HEK293 (cell line): ENCODE measurements around the gene STAB2.
A peak's percentile ranks its signal among the peaks of the same experiment; 100 is the strongest.

Source experiments
- GLI2 ChIP-seq: fragments of 450-650 bp; formaldehyde crosslinking; IDR thresholded peaks from 2 replicates; pipeline ENCODE4; 2017; ENCODE audit warnings: missing biosample characterization, missing genetic modification characterization, low read depth, borderline replicate concordance
- GLIS1 ChIP-seq: fragments of 450-650 bp; formaldehyde crosslinking; IDR thresholded peaks from 2 replicates; pipeline ENCODE4 v1.5.1; 2016; ENCODE audit warnings: missing biosample characterization, missing genetic modification characterization
- MZF1 ChIP-seq: fragments of 450-650 bp; formaldehyde crosslinking; IDR thresholded peaks from 2 replicates; pipeline ENCODE4 v1.5.1; 2017; ENCODE audit warnings: missing biosample characterization, missing genetic modification characterization, borderline replicate concordance
- RBAK ChIP-seq: fragments of 450-650 bp; formaldehyde crosslinking; IDR thresholded peaks from 2 replicates; pipeline ENCODE4 v1.5.1; 2016; ENCODE audit warnings: missing biosample characterization, missing genetic modification characterization
- YY2 ChIP-seq: fragments of 450-650 bp; formaldehyde crosslinking; IDR thresholded peaks from 2 replicates; pipeline ENCODE4 v1.5.1; 2016; ENCODE audit warnings: missing biosample characterization, missing genetic modification characterization
- ZBTB17 ChIP-seq: fragments of 450-650 bp; formaldehyde crosslinking; IDR thresholded peaks from 2 replicates; pipeline ENCODE4 v1.5.1; 2016; ENCODE audit warnings: missing biosample characterization, missing genetic modification characterization
- ZBTB21 ChIP-seq: fragments of 450-650 bp; formaldehyde crosslinking; IDR thresholded peaks from 2 replicates; pipeline ENCODE4 v1.5.1; 2017; ENCODE audit warnings: missing biosample characterization, missing genetic modification characterization
- ZFP41 ChIP-seq: fragments of 450-650 bp; formaldehyde crosslinking; IDR thresholded peaks from 2 replicates; pipeline ENCODE4 v1.5.1; 2016; ENCODE audit warnings: missing biosample characterization, missing genetic modification characterization, borderline replicate concordance
- ZIC2 ChIP-seq: fragments of 450-650 bp; formaldehyde crosslinking; IDR thresholded peaks from 2 replicates; pipeline ENCODE4 v1.5.1; 2016; ENCODE audit warnings: missing biosample characterization, missing genetic modification characterization
- ZNF140 ChIP-seq: fragments of 450-650 bp; formaldehyde crosslinking; IDR thresholded peaks from 2 replicates; pipeline ENCODE4 v1.5.1; 2016; ENCODE audit warnings: missing biosample characterization, missing genetic modification characterization
- ZNF146 ChIP-seq: fragments of 450-650 bp; formaldehyde crosslinking; IDR thresholded peaks from 2 replicates; pipeline ENCODE4 v1.5.1; 2016; ENCODE audit warnings: missing biosample characterization, missing genetic modification characterization
- ZNF221 ChIP-seq: fragments of 450-650 bp; formaldehyde crosslinking; IDR thresholded peaks from 2 replicates; pipeline ENCODE4 v1.5.1; 2017; ENCODE audit warnings: missing biosample characterization, missing genetic modification characterization, borderline replicate concordance
- ZNF302 ChIP-seq: fragments of 450-650 bp; formaldehyde crosslinking; IDR thresholded peaks from 2 replicates; pipeline ENCODE4 v1.5.1; 2016; ENCODE audit warnings: missing biosample characterization, missing genetic modification characterization, low read depth
- ZNF341 ChIP-seq: fragments of 450-650 bp; formaldehyde crosslinking; IDR thresholded peaks from 2 replicates; pipeline ENCODE4; 2016; ENCODE audit warnings: low read depth, missing biosample characterization, missing genetic modification characterization
- ZNF423 ChIP-seq: fragments of 450-650 bp; formaldehyde crosslinking; IDR thresholded peaks from 2 replicates; pipeline ENCODE4 v1.5.1; 2016; ENCODE audit warnings: missing biosample characterization, missing genetic modification characterization
- ZNF48 ChIP-seq: fragments of 450-650 bp; formaldehyde crosslinking; IDR thresholded peaks from 2 replicates; pipeline ENCODE4 v1.5.1; 2016; ENCODE audit warnings: missing biosample characterization, missing genetic modification characterization
- ZNF501 ChIP-seq: fragments of 450-650 bp; formaldehyde crosslinking; IDR thresholded peaks from 2 replicates; pipeline ENCODE4 v1.5.1; 2016; ENCODE audit warnings: missing biosample characterization, missing genetic modification characterization
- ZNF529 ChIP-seq: fragments of 450-650 bp; formaldehyde crosslinking; IDR thresholded peaks from 2 replicates; pipeline ENCODE4 v1.5.1; 2017; ENCODE audit warnings: missing genetic modification characterization, missing biosample characterization; ENCODE audit not compliant: insufficient replicate concordance
- ZNF549 ChIP-seq: fragments of 450-650 bp; IDR thresholded peaks from 2 replicates; pipeline ENCODE4 v1.5.1; 2018; ENCODE audit warnings: missing biosample characterization, missing genetic modification characterization, mild to moderate bottlenecking, inconsistent platforms, moderate library complexity
- ZNF571 ChIP-seq: fragments of 450-650 bp; formaldehyde crosslinking; IDR thresholded peaks from 2 replicates; pipeline ENCODE4 v1.5.0; 2017; ENCODE audit warnings: missing biosample characterization, missing genetic modification characterization
- ZNF596 ChIP-seq: fragments of 450-650 bp; IDR thresholded peaks from 2 replicates; pipeline ENCODE4 v1.5.0; 2018; ENCODE audit warnings: missing biosample characterization, mild to moderate bottlenecking, missing genetic modification characterization, moderate library complexity
- ZNF600 ChIP-seq: fragments of 450-650 bp; formaldehyde crosslinking; IDR thresholded peaks from 2 replicates; pipeline ENCODE4 v1.5.1; 2016; ENCODE audit warnings: missing biosample characterization, missing genetic modification characterization
- ZNF677 ChIP-seq: fragments of 450-650 bp; IDR thresholded peaks from 2 replicates; pipeline ENCODE4 v1.5.0; 2018; ENCODE audit warnings: missing biosample characterization, mild to moderate bottlenecking, missing genetic modification characterization, moderate library complexity
- ZNF701 ChIP-seq: fragments of 450-650 bp; formaldehyde crosslinking; IDR thresholded peaks from 2 replicates; pipeline ENCODE4 v1.5.1; 2016; ENCODE audit warnings: missing biosample characterization, missing genetic modification characterization
- TF ChIP-seq, protein P1 (sequence below): fragments of 450-650 bp; formaldehyde crosslinking; IDR thresholded peaks from 2 replicates; pipeline ENCODE4 v1.5.1; 2016; ENCODE audit warnings: missing biosample characterization, missing genetic modification characterization
- TF ChIP-seq, protein P2 (sequence below): fragments of 450-650 bp; formaldehyde crosslinking; IDR thresholded peaks from 2 replicates; pipeline ENCODE4; 2016; ENCODE audit warnings: missing biosample characterization, missing genetic modification characterization
- TF ChIP-seq, protein P3 (sequence below): fragments of 450-650 bp; formaldehyde crosslinking; IDR thresholded peaks from 2 replicates; pipeline ENCODE4 v1.5.1; 2017; ENCODE audit warnings: missing biosample characterization, missing genetic modification characterization
- TF ChIP-seq, protein P4 (sequence below): fragments of 450-650 bp; formaldehyde crosslinking; IDR thresholded peaks from 2 replicates; pipeline ENCODE4 v1.5.1; 2016; ENCODE audit warnings: missing biosample characterization, missing genetic modification characterization
- TF ChIP-seq, protein P5 (sequence below): fragments of 450-650 bp; formaldehyde crosslinking; IDR thresholded peaks from 2 replicates; pipeline ENCODE4 v1.5.1; 2016; ENCODE audit warnings: missing biosample characterization, missing genetic modification characterization
- TF ChIP-seq, protein P6 (sequence below): fragments of 450-650 bp; formaldehyde crosslinking; conservative IDR thresholded peaks from 2 replicates; pipeline ENCODE4 v1.5.1; 2016; ENCODE audit warnings: low read depth, missing biosample characterization, missing genetic modification characterization

The STAB2 gene

DNA sequence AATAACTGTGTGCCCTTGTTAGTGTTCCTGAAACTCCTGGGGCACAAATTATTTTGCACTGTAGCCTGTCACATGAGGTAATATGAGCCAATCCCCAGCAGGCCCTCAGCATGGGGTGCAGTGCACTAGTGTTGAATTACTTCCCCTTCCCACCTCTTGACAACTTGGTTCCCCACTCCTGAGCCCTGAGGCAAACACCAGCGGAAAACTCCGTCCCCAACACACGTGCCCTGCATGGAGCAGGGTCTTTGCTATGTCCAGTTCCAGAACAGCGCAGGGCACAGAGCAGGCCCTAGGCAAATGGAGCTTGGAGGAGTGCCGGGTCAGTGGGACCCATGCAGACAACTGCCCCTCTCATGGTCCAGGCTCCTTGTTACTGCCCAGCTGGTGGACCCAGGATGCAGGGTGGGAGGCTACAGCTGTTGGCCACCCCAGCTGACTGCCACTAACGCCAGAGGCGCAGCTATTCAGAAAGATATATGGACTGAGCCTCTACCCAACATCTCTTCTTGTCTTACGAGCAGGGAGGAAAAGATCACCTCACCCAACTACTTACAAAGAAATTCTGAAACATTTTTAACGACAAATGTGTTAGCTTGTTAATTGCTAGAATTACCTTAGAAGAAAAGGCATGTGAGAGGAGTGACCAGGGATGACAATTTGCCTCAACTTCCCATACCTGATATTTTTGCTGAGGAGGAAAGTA lies 182.3 kb downstream of the STAB2 start (continued):
- no peak for TF ChIP-seq ZNF302 (tag by site-specific recombination)
- TF ChIP-seq YY2 (tag by site-specific recombination) = no peak
- TF ChIP-seq ZNF501 = no peak
- TF ChIP-seq ZNF596 = no peak
- peak; percentile 40; the same call in 1 of the 2 replicates for TF ChIP-seq ZBTB17 (tag by site-specific recombination)
- no peak for TF ChIP-seq ZNF549 (tag by site-specific recombination)
- TF ChIP-seq ZNF701 (tag by site-specific recombination) = no peak
- no peak for TF ChIP-seq ZNF571 (tag by site-specific recombination)
- TF ChIP-seq ZFP41 (tag by site-specific recombination) = no peak
- TF ChIP-seq, protein P1, sequence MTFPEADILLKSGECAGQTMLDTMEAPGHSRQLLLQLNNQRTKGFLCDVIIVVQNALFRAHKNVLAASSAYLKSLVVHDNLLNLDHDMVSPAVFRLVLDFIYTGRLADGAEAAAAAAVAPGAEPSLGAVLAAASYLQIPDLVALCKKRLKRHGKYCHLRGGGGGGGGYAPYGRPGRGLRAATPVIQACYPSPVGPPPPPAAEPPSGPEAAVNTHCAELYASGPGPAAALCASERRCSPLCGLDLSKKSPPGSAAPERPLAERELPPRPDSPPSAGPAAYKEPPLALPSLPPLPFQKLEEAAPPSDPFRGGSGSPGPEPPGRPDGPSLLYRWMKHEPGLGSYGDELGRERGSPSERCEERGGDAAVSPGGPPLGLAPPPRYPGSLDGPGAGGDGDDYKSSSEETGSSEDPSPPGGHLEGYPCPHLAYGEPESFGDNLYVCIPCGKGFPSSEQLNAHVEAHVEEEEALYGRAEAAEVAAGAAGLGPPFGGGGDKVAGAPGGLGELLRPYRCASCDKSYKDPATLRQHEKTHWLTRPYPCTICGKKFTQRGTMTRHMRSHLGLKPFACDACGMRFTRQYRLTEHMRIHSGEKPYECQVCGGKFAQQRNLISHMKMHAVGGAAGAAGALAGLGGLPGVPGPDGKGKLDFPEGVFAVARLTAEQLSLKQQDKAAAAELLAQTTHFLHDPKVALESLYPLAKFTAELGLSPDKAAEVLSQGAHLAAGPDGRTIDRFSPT (tag by site-specific recombination) = no peak
- TF ChIP-seq, protein P2, sequence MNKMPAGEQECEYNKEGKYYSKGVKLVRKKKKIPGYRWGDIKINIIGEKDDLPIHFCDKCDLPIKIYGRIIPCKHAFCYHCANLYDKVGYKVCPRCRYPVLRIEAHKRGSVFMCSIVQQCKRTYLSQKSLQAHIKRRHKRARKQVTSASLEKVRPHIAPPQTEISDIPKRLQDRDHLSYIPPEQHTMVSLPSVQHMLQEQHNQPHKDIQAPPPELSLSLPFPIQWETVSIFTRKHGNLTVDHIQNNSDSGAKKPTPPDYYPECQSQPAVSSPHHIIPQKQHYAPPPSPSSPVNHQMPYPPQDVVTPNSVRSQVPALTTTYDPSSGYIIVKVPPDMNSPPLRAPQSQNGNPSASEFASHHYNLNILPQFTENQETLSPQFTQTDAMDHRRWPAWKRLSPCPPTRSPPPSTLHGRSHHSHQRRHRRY (tag by site-specific recombination) = no peak
- TF ChIP-seq ZNF600 = peak; percentile 80
- TF ChIP-seq, protein P3, sequence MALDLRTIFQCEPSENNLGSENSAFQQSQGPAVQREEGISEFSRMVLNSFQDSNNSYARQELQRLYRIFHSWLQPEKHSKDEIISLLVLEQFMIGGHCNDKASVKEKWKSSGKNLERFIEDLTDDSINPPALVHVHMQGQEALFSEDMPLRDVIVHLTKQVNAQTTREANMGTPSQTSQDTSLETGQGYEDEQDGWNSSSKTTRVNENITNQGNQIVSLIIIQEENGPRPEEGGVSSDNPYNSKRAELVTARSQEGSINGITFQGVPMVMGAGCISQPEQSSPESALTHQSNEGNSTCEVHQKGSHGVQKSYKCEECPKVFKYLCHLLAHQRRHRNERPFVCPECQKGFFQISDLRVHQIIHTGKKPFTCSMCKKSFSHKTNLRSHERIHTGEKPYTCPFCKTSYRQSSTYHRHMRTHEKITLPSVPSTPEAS (tag by site-specific recombination) = no peak
- no peak for TF ChIP-seq ZNF48 (tag by site-specific recombination)
- TF ChIP-seq ZNF423 (tag by site-specific recombination) = no peak
- no peak for TF ChIP-seq RBAK (tag by site-specific recombination)
- TF ChIP-seq, protein P4, sequence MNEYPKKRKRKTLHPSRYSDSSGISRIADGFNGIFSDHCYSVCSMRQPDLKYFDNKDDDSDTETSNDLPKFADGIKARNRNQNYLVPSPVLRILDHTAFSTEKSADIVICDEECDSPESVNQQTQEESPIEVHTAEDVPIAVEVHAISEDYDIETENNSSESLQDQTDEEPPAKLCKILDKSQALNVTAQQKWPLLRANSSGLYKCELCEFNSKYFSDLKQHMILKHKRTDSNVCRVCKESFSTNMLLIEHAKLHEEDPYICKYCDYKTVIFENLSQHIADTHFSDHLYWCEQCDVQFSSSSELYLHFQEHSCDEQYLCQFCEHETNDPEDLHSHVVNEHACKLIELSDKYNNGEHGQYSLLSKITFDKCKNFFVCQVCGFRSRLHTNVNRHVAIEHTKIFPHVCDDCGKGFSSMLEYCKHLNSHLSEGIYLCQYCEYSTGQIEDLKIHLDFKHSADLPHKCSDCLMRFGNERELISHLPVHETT (tag by site-specific recombination) = no peak
- TF ChIP-seq, protein P5, sequence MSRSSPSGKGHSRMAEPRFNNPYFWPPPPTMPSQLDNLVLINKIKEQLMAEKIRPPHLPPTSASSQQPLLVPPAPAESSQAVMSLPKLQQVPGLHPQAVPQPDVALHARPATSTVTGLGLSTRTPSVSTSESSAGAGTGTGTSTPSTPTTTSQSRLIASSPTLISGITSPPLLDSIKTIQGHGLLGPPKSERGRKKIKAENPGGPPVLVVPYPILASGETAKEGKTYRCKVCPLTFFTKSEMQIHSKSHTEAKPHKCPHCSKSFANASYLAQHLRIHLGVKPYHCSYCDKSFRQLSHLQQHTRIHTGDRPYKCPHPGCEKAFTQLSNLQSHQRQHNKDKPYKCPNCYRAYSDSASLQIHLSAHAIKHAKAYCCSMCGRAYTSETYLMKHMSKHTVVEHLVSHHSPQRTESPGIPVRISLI (tag by site-specific recombination) = no peak
- no peak for TF ChIP-seq ZNF146 (tag by site-specific recombination)
- peak; percentile 87 for TF ChIP-seq ZIC2 (tag by site-specific recombination)
- no peak for TF ChIP-seq ZNF221 (tag by site-specific recombination)
- no peak for TF ChIP-seq ZNF140 (tag by site-specific recombination)
- TF ChIP-seq GLI2 (tag by site-specific recombination) = no peak
- TF ChIP-seq ZBTB21 (tag by site-specific recombination) = no peak
- peak; percentile 79 for TF ChIP-seq GLIS1 (tag by site-specific recombination)
- TF ChIP-seq, protein P6, sequence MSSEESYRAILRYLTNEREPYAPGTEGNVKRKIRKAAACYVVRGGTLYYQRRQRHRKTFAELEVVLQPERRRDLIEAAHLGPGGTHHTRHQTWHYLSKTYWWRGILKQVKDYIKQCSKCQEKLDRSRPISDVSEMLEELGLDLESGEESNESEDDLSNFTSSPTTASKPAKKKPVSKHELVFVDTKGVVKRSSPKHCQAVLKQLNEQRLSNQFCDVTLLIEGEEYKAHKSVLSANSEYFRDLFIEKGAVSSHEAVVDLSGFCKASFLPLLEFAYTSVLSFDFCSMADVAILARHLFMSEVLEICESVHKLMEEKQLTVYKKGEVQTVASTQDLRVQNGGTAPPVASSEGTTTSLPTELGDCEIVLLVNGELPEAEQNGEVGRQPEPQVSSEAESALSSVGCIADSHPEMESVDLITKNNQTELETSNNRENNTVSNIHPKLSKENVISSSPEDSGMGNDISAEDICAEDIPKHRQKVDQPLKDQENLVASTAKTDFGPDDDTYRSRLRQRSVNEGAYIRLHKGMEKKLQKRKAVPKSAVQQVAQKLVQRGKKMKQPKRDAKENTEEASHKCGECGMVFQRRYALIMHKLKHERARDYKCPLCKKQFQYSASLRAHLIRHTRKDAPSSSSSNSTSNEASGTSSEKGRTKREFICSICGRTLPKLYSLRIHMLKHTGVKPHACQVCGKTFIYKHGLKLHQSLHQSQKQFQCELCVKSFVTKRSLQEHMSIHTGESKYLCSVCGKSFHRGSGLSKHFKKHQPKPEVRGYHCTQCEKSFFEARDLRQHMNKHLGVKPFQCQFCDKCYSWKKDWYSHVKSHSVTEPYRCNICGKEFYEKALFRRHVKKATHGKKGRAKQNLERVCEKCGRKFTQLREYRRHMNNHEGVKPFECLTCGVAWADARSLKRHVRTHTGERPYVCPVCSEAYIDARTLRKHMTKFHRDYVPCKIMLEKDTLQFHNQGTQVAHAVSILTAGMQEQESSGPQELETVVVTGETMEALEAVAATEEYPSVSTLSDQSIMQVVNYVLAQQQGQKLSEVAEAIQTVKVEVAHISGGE (tag by site-specific recombination) = no peak
- no peak for TF ChIP-seq ZNF529
- TF ChIP-seq ZNF341 (tag by site-specific recombination) = no peak
- no peak for TF ChIP-seq ZNF677
- TF ChIP-seq MZF1 (tag by site-specific recombination) = peak; percentile 91
